BLaER1 (cell line): ENCODE data around the gene RPN2.

Experiments used
- H3K27ac ChIP-seq: shearing (Covaris generic); formaldehyde crosslinking; 2 replicates; pipeline ENCODE4 v1.8.1; 2022
- H3K27me3 ChIP-seq: shearing (Covaris generic); formaldehyde crosslinking; 2 replicates; pipeline ENCODE4 v1.8.1; 2022
- H3K36me3 ChIP-seq: shearing (Covaris generic); formaldehyde crosslinking; 2 replicates; pipeline ENCODE4 v1.8.1; 2022
- H3K4me1 ChIP-seq: shearing (Covaris generic); formaldehyde crosslinking; 2 replicates; pipeline ENCODE4 v1.8.1; 2022
- H3K4me2 ChIP-seq: shearing (Covaris generic); formaldehyde crosslinking; 2 replicates; pipeline ENCODE4 v1.8.1; 2022
- H3K4me3 ChIP-seq: shearing (Covaris generic); formaldehyde crosslinking; 2 replicates; pipeline ENCODE4 v1.8.1; 2022
- H3K9ac ChIP-seq: shearing (Covaris generic); formaldehyde crosslinking; 2 replicates; pipeline ENCODE4 v1.8.1; 2022
- H3K9me3 ChIP-seq: shearing (Covaris generic); formaldehyde crosslinking; 2 replicates; pipeline ENCODE4 v1.8.1; 2022
- H4K20me1 ChIP-seq: shearing (Covaris generic); formaldehyde crosslinking; 2 replicates; pipeline ENCODE4 v1.8.1; 2022
- Cebpa-rat ChIP-seq: shearing (Covaris generic); IDR thresholded peaks from 2 replicates; pipeline ENCODE4 v1.8.1; 2022

Gene RPN2

GRCh38 chr20:37207171-37207570 lies 28.0 kb downstream of the RPN2 start:
- Histone ChIP-seq H3K9me3 (no peaks in the 10 kb centered on the region), H3K27ac (no peak overlapping the region), H3K4me1 (no peaks in the 10 kb centered on the region), H3K4me2 (no peak overlapping the region), H4K20me1 (peaks cover 28% of the 10 kb centered on the region), H3K9ac (no peak overlapping the region), H3K36me3 (peaks cover 100% of the 10 kb centered on the region), H3K4me3 (no peak overlapping the region), H3K27me3 (no peaks in the 10 kb centered on the region)
- TF ChIP-seq Cebpa-rat = no peak

- peaks cover 8% of the 10 kb centered on the region; the same call in 1 of the 2 replicates for H4K20me1 ChIP-seq
- no peak overlapping the region for H3K4me3 ChIP-seq
- H3K4me2 ChIP-seq = no peak overlapping the region
- TF ChIP-seq Cebpa-rat = no peak
- no peaks in the 10 kb centered on the region for H3K9me3 ChIP-seq
- no peak overlapping the region for H3K9ac ChIP-seq
- peaks cover 100% of the 10 kb centered on the region for H3K36me3 ChIP-seq
- no peaks in the 10 kb centered on the region for H3K4me1 ChIP-seq
- H3K27ac ChIP-seq = no peak overlapping the region
- no peaks in the 10 kb centered on the region for H3K27me3 ChIP-seq
Measured at GRCh38 chr20:37209193-37209592, 30.1 kb downstream of the RPN2 start.

- TF ChIP-seq Cebpa-rat = no peak
- no peak overlapping the region for H3K4me3 ChIP-seq
- H3K4me2 ChIP-seq = no peak overlapping the region
- no peaks in the 10 kb centered on the region for H3K9me3 ChIP-seq
- no peaks in the 10 kb centered on the region for H3K27me3 ChIP-seq
- H3K9ac ChIP-seq = no peak overlapping the region
- H3K4me1 ChIP-seq = no peaks in the 10 kb centered on the region
- H3K36me3 ChIP-seq = peaks cover 100% of the 10 kb centered on the region
- no peak overlapping the region for H3K27ac ChIP-seq
- H4K20me1 ChIP-seq = peaks cover 6% of the 10 kb centered on the region; the same call in 1 of the 2 replicates
Measured at GRCh38 chr20:37209661-37210314, 30.7 kb downstream of the RPN2 start.

GRCh38 chr20:37218441-37218840 lies 39.3 kb downstream of the RPN2 start:
- Histone ChIP-seq H3K4me2 (no peak overlapping the region), H3K27ac (no peak overlapping the region), H3K36me3 (peaks cover 97% of the 10 kb centered on the region), H4K20me1 (peaks cover 29% of the 10 kb centered on the region), H3K4me3 (no peak overlapping the region), H3K27me3 (no peaks in the 10 kb centered on the region), H3K9me3 (no peaks in the 10 kb centered on the region; the same call in 1 of the 2 replicates), H3K9ac (no peak overlapping the region), H3K4me1 (no peaks in the 10 kb centered on the region)
- TF ChIP-seq Cebpa-rat = no peak

GRCh38 chr20:37218976-37219375 lies 39.8 kb downstream of the RPN2 start:
- Histone ChIP-seq H3K4me2 (no peak overlapping the region), H3K4me3 (no peak overlapping the region), H3K36me3 (peaks cover 97% of the 10 kb centered on the region), H3K4me1 (no peaks in the 10 kb centered on the region), H3K27ac (no peak overlapping the region), H3K9ac (no peak overlapping the region), H3K9me3 (no peaks in the 10 kb centered on the region; the same call in 1 of the 2 replicates), H4K20me1 (peaks cover 29% of the 10 kb centered on the region), H3K27me3 (no peaks in the 10 kb centered on the region)
- TF ChIP-seq Cebpa-rat = no peak

GRCh38 chr20:37219751-37220668 lies 40.9 kb downstream of the RPN2 start:
- H3K36me3 ChIP-seq = peaks cover 99% of the 10 kb centered on the region
- H3K4me2 ChIP-seq = no peak overlapping the region
- no peak for TF ChIP-seq Cebpa-rat
- peaks cover 29% of the 10 kb centered on the region for H4K20me1 ChIP-seq
- H3K4me1 ChIP-seq = no peaks in the 10 kb centered on the region
- no peak overlapping the region for H3K9ac ChIP-seq
- no peak overlapping the region for H3K4me3 ChIP-seq
- H3K27me3 ChIP-seq = no peaks in the 10 kb centered on the region
- no peak overlapping the region for H3K27ac ChIP-seq
- H3K9me3 ChIP-seq = no peaks in the 10 kb centered on the region; the same call in 1 of the 2 replicates

GRCh38 chr20:37220731-37221130 lies 41.6 kb downstream of the RPN2 start:
- Histone ChIP-seq H3K4me3 (no peak overlapping the region), H3K27me3 (no peaks in the 10 kb centered on the region), H3K27ac (no peak overlapping the region), H3K4me2 (no peak overlapping the region), H3K9ac (no peak overlapping the region), H3K4me1 (no peaks in the 10 kb centered on the region), H3K9me3 (no peaks in the 10 kb centered on the region; the same call in 1 of the 2 replicates), H3K36me3 (peaks cover 99% of the 10 kb centered on the region), H4K20me1 (peaks cover 29% of the 10 kb centered on the region)
- TF ChIP-seq Cebpa-rat = no peak

GRCh38 chr20:37222086-37222485 lies 43.0 kb downstream of the RPN2 start:
- no peak overlapping the region for H3K27ac ChIP-seq

GRCh38 chr20:37223053-37223452 lies 43.9 kb downstream of the RPN2 start:
- H3K27ac ChIP-seq = no peak overlapping the region
- no peak overlapping the region for H3K4me3 ChIP-seq
- H4K20me1 ChIP-seq = peaks cover 29% of the 10 kb centered on the region
- no peak overlapping the region for H3K9ac ChIP-seq
- H3K36me3 ChIP-seq = peaks cover 99% of the 10 kb centered on the region
- H3K27me3 ChIP-seq = no peaks in the 10 kb centered on the region
- no peaks in the 10 kb centered on the region for H3K4me1 ChIP-seq
- H3K4me2 ChIP-seq = no peak overlapping the region
- no peaks in the 10 kb centered on the region; the same call in 1 of the 2 replicates for H3K9me3 ChIP-seq
- no peak for TF ChIP-seq Cebpa-rat

More at GRCh38 chr20:37222086-37222485, 43.0 kb downstream of the RPN2 start:
- Histone ChIP-seq H3K4me3 (no peak overlapping the region), H3K4me2 (no peak overlapping the region), H3K36me3 (peaks cover 99% of the 10 kb centered on the region), H3K4me1 (no peaks in the 10 kb centered on the region), H3K27me3 (no peaks in the 10 kb centered on the region), H3K9me3 (no peaks in the 10 kb centered on the region; the same call in 1 of the 2 replicates), H3K9ac (no peak overlapping the region), H4K20me1 (peaks cover 29% of the 10 kb centered on the region)
- no peak for TF ChIP-seq Cebpa-rat

- TF ChIP-seq Cebpa-rat = no peak
- Histone ChIP-seq H3K9ac (no peak overlapping the region), H3K4me2 (no peak overlapping the region), H3K4me1 (no peaks in the 10 kb centered on the region), H4K20me1 (peaks cover 24% of the 10 kb centered on the region), H3K4me3 (no peak overlapping the region), H3K27me3 (no peaks in the 10 kb centered on the region), H3K27ac (no peak overlapping the region), H3K36me3 (peaks cover 100% of the 10 kb centered on the region), H3K9me3 (no peaks in the 10 kb centered on the region)
Measured at GRCh38 chr20:37225146-37225545, 46.0 kb downstream of the RPN2 start.
